Keratinocyte (primary cell): ENCODE results near the gene CXCL12. TPM values are rescaled to one million over a fixed set of nuclear protein-coding genes. Genes with fewer than 3 reads are reported as not detected.

Experiments used
- DNase-seq: peaks from one replicate; pipeline ENCODE4 v3.0.0-alpha.2; 2011; ENCODE audit warnings: low read depth, missing footprints, low spot score
- FAIRE-seq: peaks from 2 replicates; lab custom pipeline; 2011; peaks lifted over from hg19 to GRCh38; lab: Jason Lieb, UNC
- H2AFZ ChIP-seq: 2 replicates; pipeline ENCODE4 v1.6.0; 2012; ENCODE audit warnings: low read length, control low read depth, inconsistent platforms; ENCODE audit not compliant: control insufficient read depth
- H3K27ac ChIP-seq: 2 replicates; pipeline ENCODE4 v1.5.1; 2011; ENCODE audit warnings: low read length; ENCODE audit not compliant: control insufficient read depth, insufficient read depth
- H3K27me3 ChIP-seq: 3 replicates; pipeline ENCODE4 v1.6.0; 2011; ENCODE audit warnings: low read length; ENCODE audit not compliant: control insufficient read depth, insufficient read depth; ENCODE audit errors: extremely low read depth
- H3K36me3 ChIP-seq, 2 experiments: 2 replicates in 1 of 2; 3 replicates in 1 of 2; pipeline ENCODE4 v1.5.1; 2011; ENCODE audit warnings: low read length in 2 of 2, mild to moderate bottlenecking in 1 of 2; ENCODE audit not compliant: control insufficient read depth in 2 of 2, insufficient read depth in 2 of 2; ENCODE audit errors: extremely low read depth in 1 of 2
- H3K4me1 ChIP-seq: 3 replicates; pipeline ENCODE4 v1.5.1; 2011; ENCODE audit warnings: low read length; ENCODE audit not compliant: control insufficient read depth, insufficient read depth; ENCODE audit errors: extremely low read depth
- H3K4me2 ChIP-seq: 3 replicates; pipeline ENCODE4 v1.6.0; 2011; ENCODE audit warnings: low read depth, low read length; ENCODE audit not compliant: control insufficient read depth, insufficient read depth; ENCODE audit errors: extremely low read depth
- H3K4me3 ChIP-seq, 3 experiments: fragments of 200-600 bp in 1 of 3; sonication (generic) in 1 of 3; 2 replicates in 2 of 3; 3 replicates in 1 of 3; pipeline ENCODE4 v1.5.1; 2011 to 2016; ENCODE audit warnings: low read length in 3 of 3, mild to moderate bottlenecking in 3 of 3, control low read depth in 2 of 3, inconsistent platforms in 1 of 3, low read depth in 1 of 3, mixed read lengths in 1 of 3, mixed run types in 1 of 3, moderate library complexity in 1 of 3; ENCODE audit not compliant: control insufficient read depth in 2 of 3, insufficient read depth in 2 of 3; ENCODE audit errors: extremely low read depth in 1 of 3
- H3K79me2 ChIP-seq: 2 replicates; pipeline ENCODE4 v1.6.0; 2012; ENCODE audit warnings: low read length; ENCODE audit not compliant: control insufficient read depth, insufficient read depth
- H3K9ac ChIP-seq: 3 replicates; pipeline ENCODE4 v1.6.0; 2011; ENCODE audit warnings: low read length; ENCODE audit not compliant: control insufficient read depth, insufficient read depth; ENCODE audit errors: extremely low read depth
- H3K9me1 ChIP-seq: 3 replicates; pipeline ENCODE4 v1.6.0; 2011; ENCODE audit warnings: low read length; ENCODE audit not compliant: control insufficient read depth, insufficient read depth; ENCODE audit errors: extremely low read depth
- H3K9me3 ChIP-seq: 2 replicates; pipeline ENCODE4 v1.5.1; 2012; ENCODE audit warnings: low read depth, low read length; ENCODE audit not compliant: control insufficient read depth
- H4K20me1 ChIP-seq: 3 replicates; pipeline ENCODE4 v1.6.0; 2011; ENCODE audit warnings: low read length; ENCODE audit not compliant: control insufficient read depth, insufficient read depth; ENCODE audit errors: extremely low read depth
- CTCF ChIP-seq, 3 experiments: IDR thresholded peaks in 1 of 3; conservative IDR thresholded peaks in 1 of 3; optimal IDR thresholded peaks in 1 of 3; 2 replicates in 2 of 3; 3 replicates in 1 of 3; pipeline versions ENCODE3 to v1.5.1; 2011; ENCODE audit warnings: low read length in 3 of 3, mild to moderate bottlenecking in 3 of 3, moderate library complexity in 2 of 3, control low read depth in 1 of 3, inconsistent platforms in 1 of 3; ENCODE audit not compliant: insufficient read depth in 2 of 3; ENCODE audit errors: extremely low read depth in 1 of 3
- EZH2 ChIP-seq: IDR thresholded peaks from one replicate; pipeline ENCODE4 v1.6.1; 2012; ENCODE audit warnings: inconsistent platforms, mild to moderate bottlenecking, low read length, moderate library complexity
- dilution Hi-C: fragments of 300-500 bp; cut with MboI; formaldehyde crosslinking; loops from one replicate; pipeline ENCODE4 v1.7.0; 2020; ENCODE audit warnings: low sequenced_read_pairs; ENCODE audit not compliant: extremely low pct_ligation_motif_present
- polyA plus RNA-seq, 5 experiments: library from polyadenylated mRNA; depleted of rRNA in 3 of 5; stranded (reverse) in 3 of 5; stranded (forward) in 1 of 5; unstranded in 1 of 5; fragments of >200 nt; gene quantifications; 1 replicate in 1 of 5; 2 replicates in 3 of 5; 3 replicates in 1 of 5; pipeline versions ENCODE4 v1.2.1 to v1.2.3, GENCODE V29; 2011 to 2012; ENCODE audit warnings: missing spikeins in 2 of 5, low read depth in 1 of 5, low replicate concordance in 1 of 5

CXCL12 gene
- polyA plus RNA-seq, 1 donor (not counting 4 experiments of a cell fraction or from before 2014, with no cell fraction given) = not detected

- Histone ChIP-seq H3K4me1 (no peaks in the 10 kb centered on the region), H3K4me2 (no peak overlapping the region), H3K36me3 (no peaks in the 10 kb centered on the region), H2AFZ (no peak overlapping the region), H3K4me3 (no peak overlapping the region), H3K79me2 (no peaks in the 10 kb centered on the region), H3K27ac (no peak overlapping the region), H3K9me1 (no peaks in the 10 kb centered on the region), H3K9ac (no peak overlapping the region), H4K20me1 (no peaks in the 10 kb centered on the region), H3K9me3 (peaks cover 2% of the 10 kb centered on the region), H3K27me3 (no peaks in the 10 kb centered on the region)
- DNase-seq (no peak), FAIRE-seq (no peak)
- no peak for TF ChIP-seq EZH2
- TF ChIP-seq CTCF (optimal IDR thresholded peaks at IDR 0.05 in 1 of 3, IDR thresholded peaks at IDR 0.05 in 1 of 3, conservative IDR thresholded peaks at IDR 0.05 in 1 of 3; ENCODE audit: extremely low read depth in 1 of 3, insufficient read depth in 2 of 3, low read length in 3 of 3) = no peak
- dilution Hi-C loops = no loop called here
Measured at GRCh38 chr10:44366941-44367630, 17.8 kb downstream of the CXCL12 start.

GRCh38 chr10:44364566-44364965 is 20.3 kb downstream of the CXCL12 start:
- dilution Hi-C loops = no loop called here

More at GRCh38 chr10:44364566-44364965, 20.3 kb downstream of the CXCL12 start:
- peaks cover 2% of the 10 kb centered on the region for H3K9me3 ChIP-seq
- H3K9ac ChIP-seq = no peak overlapping the region
- no peak overlapping the region for H3K27ac ChIP-seq
- no peaks in the 10 kb centered on the region for H4K20me1 ChIP-seq
- TF ChIP-seq EZH2 (no peak), CTCF (optimal IDR thresholded peaks at IDR 0.05 in 1 of 3, IDR thresholded peaks at IDR 0.05 in 1 of 3, conservative IDR thresholded peaks at IDR 0.05 in 1 of 3; ENCODE audit: extremely low read depth in 1 of 3, insufficient read depth in 2 of 3, low read length in 3 of 3) (no peak)
- H3K36me3 ChIP-seq = no peaks in the 10 kb centered on the region
- no peak overlapping the region for H3K4me2 ChIP-seq
- no peaks in the 10 kb centered on the region for H3K9me1 ChIP-seq
- FAIRE-seq (no peak), DNase-seq (no peak)
- no peaks in the 10 kb centered on the region for H3K4me1 ChIP-seq
- H3K27me3 ChIP-seq = no peaks in the 10 kb centered on the region
- H3K79me2 ChIP-seq = no peaks in the 10 kb centered on the region
- no peak overlapping the region for H3K4me3 ChIP-seq
- no peak overlapping the region for H2AFZ ChIP-seq
